Glutamatergic neuron (in vitro differentiated cells): Measurements from ENCODE around the gene FBLIM1. TPM values are rescaled to one million over a fixed set of nuclear protein-coding genes. Genes with fewer than 3 reads are reported as not detected.

Experiments used
- DNase-seq: peaks from one replicate; pipeline ENCODE4 v3.0.0; 2022
- H3K27ac Mint-ChIP-seq: one replicate; pipeline ENCODE4 v1.8.0; 2020; ENCODE audit warnings: mild to moderate bottlenecking, mixed read lengths, inconsistent platforms; ENCODE audit not compliant: unreplicated experiment
- H3K27me3 Mint-ChIP-seq: one replicate; pipeline ENCODE4 v1.8.0; 2020; ENCODE audit warnings: mild to moderate bottlenecking, moderate library complexity, mixed read lengths, inconsistent platforms; ENCODE audit not compliant: unreplicated experiment
- H3K36me3 Mint-ChIP-seq: one replicate; pipeline ENCODE4 v1.8.0; 2020; ENCODE audit warnings: mild to moderate bottlenecking, mixed read lengths, inconsistent platforms; ENCODE audit not compliant: unreplicated experiment
- H3K4me1 Mint-ChIP-seq: one replicate; pipeline ENCODE4 v1.8.0; 2020; ENCODE audit warnings: mild to moderate bottlenecking, low read depth, mixed read lengths, inconsistent platforms; ENCODE audit not compliant: unreplicated experiment
- H3K4me3 Mint-ChIP-seq: one replicate; pipeline ENCODE4 v1.8.0; 2020; ENCODE audit warnings: mild to moderate bottlenecking, mixed read lengths, inconsistent platforms; ENCODE audit not compliant: unreplicated experiment
- H3K9me3 Mint-ChIP-seq: one replicate; pipeline ENCODE4 v1.8.0; 2020; ENCODE audit warnings: mild to moderate bottlenecking, moderate library complexity, mixed read lengths, inconsistent platforms; ENCODE audit not compliant: unreplicated experiment
- total RNA-seq: library from RNA; stranded (reverse); fragmentation: NEBNext Ultra II Directional; extraction: Animal tissue kit (Norgen Biotek cat#: 25700); gene quantifications from one replicate; pipeline ENCODE4 v1.2.1, GENCODE V29; 2021; ENCODE audit not compliant: unreplicated experiment
- TF ChIP-seq, protein P1 (sequence below): fragments of 200-600 bp; sonication (generic); IDR thresholded peaks from one replicate; pipeline ENCODE4 v1.5.0; 2021; ENCODE audit not compliant: partially characterized antibody, unreplicated experiment

FBLIM1 gene
- total RNA-seq, 1 donor from 2014 or later: 29.9 TPM

DNA sequence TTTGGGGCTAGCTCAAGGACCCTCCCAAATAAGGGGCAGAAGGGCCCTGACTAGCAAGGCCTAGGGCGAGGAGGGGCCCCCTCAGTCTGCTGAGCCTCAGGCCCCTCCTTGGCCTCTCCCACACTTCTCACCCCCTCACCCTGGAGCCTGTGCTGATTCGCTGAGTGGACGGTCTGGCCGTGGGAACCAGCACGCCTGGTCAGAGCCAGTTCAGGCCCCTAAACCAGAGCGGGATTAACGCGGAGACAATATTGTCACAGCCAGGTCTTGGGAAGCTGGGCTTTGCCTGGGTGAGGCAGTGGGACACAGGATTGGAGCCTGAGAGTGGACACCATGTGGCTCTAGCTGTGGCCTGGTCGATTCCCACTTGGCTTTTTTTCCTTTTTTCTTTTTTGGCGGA is 4.8 kb upstream of the FBLIM1 start:
- Mint-ChIP-seq H3K27ac (no peak overlapping the region), H3K4me3 (no peak overlapping the region), H3K9me3 (no peaks in the 10 kb centered on the region), H3K27me3 (peaks cover 8% of the 10 kb centered on the region), H3K4me1 (peaks cover 9% of the 10 kb centered on the region), H3K36me3 (no peaks in the 10 kb centered on the region)
- no peak for DNase-seq
- TF ChIP-seq, protein P1, sequence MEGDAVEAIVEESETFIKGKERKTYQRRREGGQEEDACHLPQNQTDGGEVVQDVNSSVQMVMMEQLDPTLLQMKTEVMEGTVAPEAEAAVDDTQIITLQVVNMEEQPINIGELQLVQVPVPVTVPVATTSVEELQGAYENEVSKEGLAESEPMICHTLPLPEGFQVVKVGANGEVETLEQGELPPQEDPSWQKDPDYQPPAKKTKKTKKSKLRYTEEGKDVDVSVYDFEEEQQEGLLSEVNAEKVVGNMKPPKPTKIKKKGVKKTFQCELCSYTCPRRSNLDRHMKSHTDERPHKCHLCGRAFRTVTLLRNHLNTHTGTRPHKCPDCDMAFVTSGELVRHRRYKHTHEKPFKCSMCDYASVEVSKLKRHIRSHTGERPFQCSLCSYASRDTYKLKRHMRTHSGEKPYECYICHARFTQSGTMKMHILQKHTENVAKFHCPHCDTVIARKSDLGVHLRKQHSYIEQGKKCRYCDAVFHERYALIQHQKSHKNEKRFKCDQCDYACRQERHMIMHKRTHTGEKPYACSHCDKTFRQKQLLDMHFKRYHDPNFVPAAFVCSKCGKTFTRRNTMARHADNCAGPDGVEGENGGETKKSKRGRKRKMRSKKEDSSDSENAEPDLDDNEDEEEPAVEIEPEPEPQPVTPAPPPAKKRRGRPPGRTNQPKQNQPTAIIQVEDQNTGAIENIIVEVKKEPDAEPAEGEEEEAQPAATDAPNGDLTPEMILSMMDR: no peak

DNA sequence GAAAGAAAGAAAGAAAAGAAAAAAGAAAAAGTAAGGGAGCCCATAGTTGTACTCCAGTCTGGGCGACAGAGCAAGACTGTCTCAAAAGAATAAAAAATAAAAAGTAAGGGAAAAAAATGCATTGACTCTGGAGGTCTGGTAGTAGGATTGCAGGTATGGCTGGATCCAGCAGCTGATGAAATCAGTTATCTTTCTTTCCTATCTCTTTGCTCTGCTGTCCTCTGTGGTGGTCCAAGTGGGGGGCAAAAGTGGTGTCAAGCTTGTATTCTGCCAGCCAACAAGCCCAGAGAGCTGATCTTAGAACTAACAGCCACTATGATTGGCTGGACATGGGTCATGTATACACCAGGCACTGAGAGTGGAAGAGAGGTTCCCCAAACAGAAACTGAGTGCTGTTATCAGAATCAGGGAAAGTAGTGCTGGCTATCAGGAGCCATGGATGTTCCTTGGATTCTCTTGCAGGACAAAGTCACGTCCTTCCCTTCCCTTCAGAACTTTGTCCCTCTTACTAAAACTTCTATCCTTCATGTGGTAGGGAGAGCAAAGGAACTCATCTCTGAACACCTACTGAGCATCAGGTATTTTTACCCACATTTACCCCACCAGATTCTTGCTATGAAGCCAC is 3.5 kb upstream of the FBLIM1 start:
- DNase-seq: no peak
- no peak overlapping the region for H3K4me3 Mint-ChIP-seq
- H3K9me3 Mint-ChIP-seq: no peaks in the 10 kb centered on the region
- H3K27ac Mint-ChIP-seq: no peak overlapping the region
- peaks cover 9% of the 10 kb centered on the region for H3K4me1 Mint-ChIP-seq
- TF ChIP-seq, protein P1: no peak
- H3K27me3 Mint-ChIP-seq: peaks cover 9% of the 10 kb centered on the region
- H3K36me3 Mint-ChIP-seq: no peaks in the 10 kb centered on the region

DNA sequence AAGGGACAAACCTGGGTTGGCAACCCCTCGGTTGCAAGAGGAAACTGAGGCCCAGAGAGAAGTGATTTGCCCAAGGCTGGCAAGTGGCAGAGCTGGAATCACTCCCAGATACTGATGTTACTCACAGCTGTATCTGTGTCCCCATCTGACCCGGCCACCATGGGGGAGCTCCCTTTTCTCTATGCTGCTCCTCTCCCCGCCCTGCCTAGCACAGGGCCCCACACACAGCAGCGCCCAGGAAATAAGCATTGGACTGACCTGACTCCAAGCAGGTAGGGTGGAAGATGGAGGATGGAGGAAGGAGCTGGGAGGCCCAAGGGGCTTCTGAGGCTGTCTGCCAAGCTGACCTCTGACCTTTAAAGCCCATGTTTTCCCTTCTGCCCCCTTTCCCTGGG is 3.0 kb upstream of the FBLIM1 start:
- TF ChIP-seq, protein P1: no peak
- Mint-ChIP-seq H3K4me3 (no peak overlapping the region), H3K27me3 (peaks cover 8% of the 10 kb centered on the region), H3K4me1 (peaks cover 10% of the 10 kb centered on the region), H3K9me3 (no peaks in the 10 kb centered on the region), H3K36me3 (no peaks in the 10 kb centered on the region), H3K27ac (no peak overlapping the region)
- DNase-seq: no peak

DNA sequence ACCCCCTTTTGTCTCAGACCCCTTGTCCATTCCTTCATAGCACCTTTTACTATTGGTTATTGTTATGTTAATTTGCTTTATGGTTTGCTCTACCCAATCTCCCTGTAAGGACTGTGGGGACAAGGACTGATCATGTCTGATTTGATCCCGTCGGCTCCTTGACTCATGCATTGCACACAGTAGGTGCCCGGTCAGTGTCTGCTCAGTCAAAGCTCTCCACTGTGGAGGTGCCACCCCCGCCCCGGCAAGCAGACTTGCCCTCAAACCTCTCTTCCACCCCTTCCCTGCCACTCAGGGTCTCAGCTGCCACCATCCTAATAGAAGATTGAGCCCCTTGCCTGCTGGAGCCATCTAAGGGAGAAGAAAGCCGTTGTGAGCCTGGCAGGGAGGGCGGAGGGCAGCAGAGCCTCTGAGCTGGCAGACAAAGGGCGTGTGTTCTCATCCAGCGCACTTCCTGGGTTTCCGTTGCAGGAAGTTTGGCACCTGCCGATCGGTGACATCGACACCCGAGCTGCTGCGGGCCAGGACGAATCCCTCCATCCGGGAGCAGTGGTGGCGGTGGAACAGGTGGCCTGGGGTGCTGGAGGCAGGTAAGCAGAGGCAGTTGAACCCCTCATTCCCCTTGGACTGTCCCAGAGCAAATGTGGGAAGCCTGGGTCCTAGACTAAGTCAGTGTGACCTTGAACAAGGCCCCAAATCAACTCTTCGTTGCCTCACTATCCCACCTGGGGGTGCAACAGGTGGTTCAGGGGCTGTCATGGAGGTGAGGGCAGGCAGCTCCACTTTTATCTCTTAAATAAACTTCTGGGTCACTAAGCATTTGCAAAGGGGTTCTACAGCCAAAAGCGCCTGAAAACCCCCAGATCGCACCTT is 2.2 kb upstream of the FBLIM1 start:
- TF ChIP-seq, protein P1: no peak
- peaks cover 12% of the 10 kb centered on the region for H3K4me1 Mint-ChIP-seq
- H3K9me3 Mint-ChIP-seq: no peaks in the 10 kb centered on the region
- H3K36me3 Mint-ChIP-seq: no peaks in the 10 kb centered on the region
- no peak for DNase-seq
- no peak overlapping the region for H3K4me3 Mint-ChIP-seq
- H3K27ac Mint-ChIP-seq: no peak overlapping the region
- peaks cover 8% of the 10 kb centered on the region for H3K27me3 Mint-ChIP-seq

DNA sequence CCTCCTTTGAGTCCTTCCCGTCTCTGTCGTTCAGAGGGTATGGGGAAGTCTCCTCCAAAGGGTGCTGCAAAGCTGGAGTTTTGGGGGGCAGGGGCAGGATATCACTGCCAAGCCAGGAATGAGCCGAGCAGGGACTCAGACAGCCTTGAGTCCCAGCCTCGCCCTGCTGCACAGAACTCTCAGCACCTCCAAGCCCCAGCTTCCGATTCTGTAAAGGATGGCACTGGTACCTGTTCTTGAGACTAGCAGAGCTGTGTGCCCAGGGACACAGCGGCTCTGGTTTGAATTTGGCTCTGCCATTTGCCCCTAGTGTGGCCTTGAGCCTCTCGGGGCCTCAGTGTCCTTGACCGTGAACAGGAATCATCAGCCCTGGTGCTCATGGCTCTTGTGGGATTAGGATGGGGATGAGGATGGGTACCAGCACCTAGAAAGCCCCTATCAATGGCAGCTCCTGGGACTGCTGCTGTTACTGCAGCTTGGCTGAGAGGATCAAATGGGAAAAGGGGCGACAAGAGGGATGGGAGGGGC is 1.5 kb upstream of the FBLIM1 start:
- DNase-seq: no peak
- H3K36me3 Mint-ChIP-seq: no peaks in the 10 kb centered on the region

More for the DNA sequence above, 1.5 kb upstream of the FBLIM1 start:
- peaks cover 12% of the 10 kb centered on the region for H3K4me1 Mint-ChIP-seq
- H3K27me3 Mint-ChIP-seq: peaks cover 6% of the 10 kb centered on the region
- peak overlapping the region; percentile 61 for H3K4me3 Mint-ChIP-seq
- H3K27ac Mint-ChIP-seq: no peak overlapping the region
- peaks cover 2% of the 10 kb centered on the region for H3K9me3 Mint-ChIP-seq
- TF ChIP-seq, protein P1: no peak
